Urothelium cell line (cell line): ENCODE data around the gene APOBEC4.
A peak's percentile ranks its signal among the peaks of the same experiment; 100 is the strongest.

Experiments
- DNase-seq: peaks from one replicate; pipeline ENCODE4 v3.0.0; 2011; ENCODE audit warnings: low spot score, mixed read lengths
- FAIRE-seq: peaks from 2 replicates; lab custom pipeline; 2011; peaks lifted over from hg19 to GRCh38; lab: Jason Lieb, UNC

The APOBEC4 gene

DNA sequence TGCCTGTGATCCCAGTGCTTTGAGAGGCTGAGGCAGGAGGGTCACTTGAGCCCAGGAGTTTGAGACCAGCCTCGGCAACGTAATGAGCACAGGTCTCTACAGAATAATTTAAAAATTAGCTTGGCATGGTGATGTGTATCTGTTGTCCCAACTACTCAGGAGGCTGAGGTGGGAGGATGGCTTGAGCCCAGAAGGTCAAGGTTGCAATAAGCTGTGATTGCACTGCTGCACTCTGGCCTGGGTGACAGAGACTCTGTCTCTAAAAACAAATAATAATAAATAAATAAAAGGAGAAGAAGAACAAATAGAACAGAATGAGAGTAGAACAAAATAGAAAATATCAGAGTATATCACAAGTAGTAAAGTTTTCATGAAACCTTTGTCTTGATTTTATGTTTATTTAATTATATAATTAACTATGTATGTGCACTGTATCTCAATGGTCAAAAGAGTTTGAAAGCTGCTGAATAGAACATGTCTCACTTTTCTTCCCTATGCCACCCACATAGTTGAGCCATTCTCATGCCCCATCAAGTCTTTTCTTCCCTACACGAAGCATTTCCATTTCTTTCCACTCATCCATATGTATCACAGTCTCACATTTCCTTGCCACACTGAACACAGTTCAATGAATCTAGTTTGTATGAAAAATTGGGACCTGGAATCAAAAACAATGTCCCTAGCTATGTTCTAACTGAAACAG lies 22.9 kb upstream of the APOBEC4 start:
- no peak for FAIRE-seq
- DNase-seq: no peak

DNA sequence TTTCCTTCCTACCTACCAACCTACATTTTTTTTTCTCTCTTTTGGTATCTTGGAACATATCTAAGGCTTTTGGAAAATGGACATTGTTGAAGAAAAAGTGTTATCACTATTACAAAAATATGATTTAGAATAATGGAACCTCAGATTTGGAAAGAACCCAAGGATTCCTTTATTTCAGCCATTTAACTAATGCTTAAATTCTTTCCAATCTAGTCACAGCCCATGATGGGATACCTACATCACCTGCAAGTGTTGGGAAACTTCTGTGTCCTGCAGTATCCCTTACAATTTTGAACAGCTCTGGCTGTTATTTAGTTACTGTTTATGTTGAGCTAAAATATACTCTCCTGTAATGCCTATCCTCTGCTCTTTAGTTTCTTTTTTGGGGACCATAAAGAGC lies 22.3 kb upstream of the APOBEC4 start:
- FAIRE-seq: no peak
- no peak for DNase-seq

DNA sequence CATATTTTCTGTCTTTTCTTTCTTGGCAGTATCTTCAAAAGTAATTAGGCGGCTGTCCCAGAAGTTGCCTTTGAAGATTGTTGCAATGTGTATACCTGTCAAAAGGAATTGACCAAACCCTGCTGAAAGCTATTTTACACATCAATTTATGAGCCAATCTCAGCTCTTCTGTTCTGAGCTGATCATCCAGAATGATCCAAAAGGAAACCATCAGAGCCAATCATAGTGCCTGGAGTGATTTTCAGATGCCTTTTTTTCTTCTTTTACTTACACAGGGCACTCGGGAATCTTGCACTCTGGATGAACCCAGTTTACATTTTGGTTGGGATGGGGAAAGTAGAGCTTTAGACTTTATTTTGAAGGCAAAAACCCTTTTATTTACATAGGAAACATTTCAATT lies 21.8 kb upstream of the APOBEC4 start:
- FAIRE-seq (no peak), DNase-seq (no peak)

DNA sequence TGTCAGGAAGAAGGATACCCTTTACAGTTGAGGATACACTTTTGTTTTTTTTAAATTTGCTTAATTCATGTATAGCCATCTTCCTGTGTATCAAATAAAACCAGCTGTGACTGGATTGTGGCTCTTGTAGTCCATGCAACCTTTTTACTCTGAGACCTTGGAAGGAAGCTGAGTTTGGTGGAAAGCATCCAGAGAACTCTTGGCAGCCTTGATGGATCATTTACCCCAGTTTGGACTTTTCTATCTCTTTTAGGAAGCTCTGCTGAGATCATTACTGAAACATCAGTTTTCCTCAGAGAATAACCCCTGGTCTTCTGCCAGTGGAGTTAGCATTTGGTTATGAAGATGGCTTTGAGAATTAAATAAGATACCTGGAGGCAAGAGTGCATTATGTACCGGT lies 21.2 kb upstream of the APOBEC4 start:
- FAIRE-seq (no peak), DNase-seq (no peak)

DNA sequence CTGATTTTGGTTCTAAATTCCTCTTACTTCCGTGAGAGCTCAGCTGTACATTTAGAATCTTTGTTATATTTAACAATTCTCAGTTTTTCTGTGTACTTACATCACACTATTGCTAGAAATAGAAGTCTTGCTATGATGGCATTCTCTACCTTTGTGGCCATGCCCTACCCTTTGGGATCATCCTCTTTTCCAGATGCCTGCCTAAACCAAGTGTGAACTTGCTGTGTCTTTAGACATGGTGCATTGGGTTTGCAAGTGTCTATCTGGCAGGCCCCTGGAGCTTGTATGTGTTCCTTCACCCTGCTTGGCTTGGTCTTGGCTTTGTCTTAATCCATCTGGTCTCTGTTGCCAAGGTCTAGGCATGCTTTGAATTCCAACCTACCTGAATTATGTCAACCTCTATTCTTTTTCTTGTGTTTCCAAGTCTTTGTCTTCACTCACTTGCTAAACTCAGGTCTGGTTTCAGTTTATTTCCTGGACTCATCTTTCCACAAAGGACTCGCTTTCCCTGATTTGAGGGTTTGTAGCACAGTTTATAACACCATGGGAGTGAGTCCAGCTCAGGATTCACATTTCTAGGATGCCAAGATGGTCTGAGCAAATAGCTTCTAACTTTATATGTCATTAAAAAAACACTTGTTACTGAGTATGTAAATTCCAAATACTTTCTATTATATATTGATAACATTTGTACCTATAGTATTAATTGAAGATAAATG lies 20.6 kb upstream of the APOBEC4 start:
- FAIRE-seq (no peak), DNase-seq (no peak)

DNA sequence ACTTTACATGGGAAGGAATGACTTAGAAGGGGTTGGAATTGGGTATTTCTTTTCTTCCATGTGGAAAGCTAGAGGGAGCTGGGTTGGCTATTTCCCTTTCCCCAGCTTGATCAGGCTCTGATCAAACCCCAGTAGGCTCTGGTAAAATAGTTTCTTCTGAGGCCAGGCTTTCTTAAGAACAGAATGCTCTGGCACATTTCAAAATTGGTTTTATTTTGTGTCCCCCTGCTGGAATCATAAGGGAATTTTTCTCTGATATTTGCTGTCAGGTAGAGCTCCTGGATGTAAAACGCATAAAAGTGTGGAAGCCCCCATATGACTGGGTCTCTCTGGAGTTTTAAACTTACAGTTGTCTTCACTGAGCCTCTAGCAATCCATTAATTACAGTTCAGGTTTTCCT lies 17.1 kb upstream of the APOBEC4 start:
- FAIRE-seq (no peak), DNase-seq (no peak)

DNA sequence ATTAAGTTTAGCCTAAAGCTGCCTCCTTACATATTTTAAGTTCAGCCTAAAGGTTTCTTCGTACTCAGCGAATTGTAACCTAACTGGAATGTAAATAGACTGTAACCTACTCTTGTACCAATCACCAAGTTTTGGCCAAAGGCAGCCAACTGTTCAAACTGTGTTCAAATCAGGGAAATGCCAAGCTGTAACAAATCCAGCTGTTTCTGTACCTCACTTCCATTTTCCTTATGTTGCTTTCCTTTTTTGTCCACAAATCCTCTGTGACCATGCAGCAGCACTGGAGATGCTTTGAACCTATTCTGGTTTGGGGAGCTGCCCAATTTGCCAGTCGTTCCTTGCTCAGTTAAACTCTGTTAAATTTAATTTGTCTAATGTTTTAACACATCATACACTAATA lies 3.2 kb upstream of the APOBEC4 start:
- no peak for DNase-seq
- no peak for FAIRE-seq

DNA sequence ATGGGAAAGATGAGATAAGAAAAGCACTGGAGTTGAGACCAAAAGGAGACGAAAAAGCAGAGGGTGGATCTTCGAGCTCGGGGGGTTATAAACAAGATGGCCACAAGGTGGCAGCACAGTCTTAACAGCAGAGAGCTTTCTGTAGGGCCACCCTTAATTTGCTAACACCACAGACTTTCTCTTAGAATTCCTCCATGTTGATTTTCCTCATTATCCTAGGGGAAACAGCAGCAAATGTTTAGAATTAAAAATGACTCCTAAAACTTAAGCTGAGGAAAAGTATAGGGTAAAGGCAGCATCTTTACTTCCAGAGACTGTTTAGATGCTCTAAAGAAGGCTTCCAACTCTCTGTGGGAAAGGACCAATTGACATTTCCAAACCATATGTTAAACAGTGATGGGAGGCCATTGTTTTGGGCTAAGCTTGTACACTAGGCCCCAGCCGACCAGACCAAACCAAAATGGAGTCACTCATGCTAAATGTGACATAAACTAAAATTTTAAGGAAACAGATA lies 2.5 kb upstream of the APOBEC4 start:
- FAIRE-seq (no peak), DNase-seq (peak; percentile 71)

DNA sequence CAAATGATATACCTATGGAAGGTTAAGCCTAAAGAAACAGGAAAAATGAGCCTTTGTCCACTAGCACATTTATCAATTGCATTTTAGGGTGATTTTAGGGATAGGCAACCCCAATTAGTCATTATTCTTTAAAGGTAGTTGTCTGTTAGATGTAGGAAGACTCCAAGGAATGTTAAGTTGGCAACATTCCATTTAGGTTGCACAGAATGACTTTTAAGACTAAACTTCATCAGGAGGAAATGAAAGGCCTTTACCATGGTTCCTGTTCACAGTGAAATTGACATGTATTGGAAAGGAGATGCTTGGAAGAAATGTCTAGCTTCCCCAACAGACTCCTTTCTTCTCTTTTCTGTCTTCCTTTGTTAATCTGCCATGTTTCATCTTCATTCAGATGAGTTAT lies 1.6 kb upstream of the APOBEC4 start:
- DNase-seq (no peak), FAIRE-seq (no peak)

DNA sequence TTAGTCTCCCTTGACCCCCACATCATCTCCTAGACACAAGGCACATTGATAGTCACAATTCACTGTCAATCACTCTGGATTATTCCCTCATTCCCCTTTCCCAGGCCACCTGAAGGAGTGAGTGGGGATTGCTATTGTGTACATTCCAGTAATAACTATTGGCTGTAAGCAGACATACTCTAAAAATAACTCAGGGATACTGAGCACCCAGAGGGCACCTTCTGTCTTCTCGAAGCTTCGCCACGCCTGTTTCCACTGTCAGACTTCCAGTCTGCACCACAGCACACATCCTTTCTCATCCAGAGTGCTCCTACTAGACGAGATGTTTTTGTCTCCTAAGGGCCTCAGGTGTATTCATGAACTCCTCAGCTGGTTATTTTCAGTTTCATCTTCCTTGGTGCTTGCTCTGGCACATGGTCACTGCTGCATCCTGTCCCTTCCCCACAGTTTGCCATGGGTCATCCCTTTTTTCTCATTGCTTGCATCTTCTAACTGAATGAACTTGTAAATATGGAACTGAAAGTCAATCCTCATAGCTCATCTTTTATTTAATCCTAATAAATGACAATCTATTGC lies 848 bp upstream of the APOBEC4 start:
- DNase-seq: no peak
- no peak for FAIRE-seq

DNA sequence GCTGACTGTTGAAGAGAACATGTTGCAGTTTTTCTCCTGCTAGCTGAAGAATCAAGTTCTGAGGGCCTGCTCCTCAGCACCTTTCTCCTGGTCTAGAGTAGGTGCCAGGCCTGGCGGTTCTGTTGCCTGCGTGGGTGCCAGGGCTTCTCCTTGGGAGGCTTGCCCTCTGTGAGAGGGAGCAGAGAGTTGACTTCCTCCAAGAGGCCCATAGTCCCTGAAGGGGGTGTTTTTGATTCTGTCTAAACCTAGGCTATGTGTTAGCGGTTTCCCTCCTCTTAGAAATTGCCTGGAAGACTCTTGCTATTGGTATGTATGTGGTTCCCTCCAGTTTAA lies 312 bp upstream of the APOBEC4 start:
- DNase-seq: no peak
- FAIRE-seq: no peak

DNA sequence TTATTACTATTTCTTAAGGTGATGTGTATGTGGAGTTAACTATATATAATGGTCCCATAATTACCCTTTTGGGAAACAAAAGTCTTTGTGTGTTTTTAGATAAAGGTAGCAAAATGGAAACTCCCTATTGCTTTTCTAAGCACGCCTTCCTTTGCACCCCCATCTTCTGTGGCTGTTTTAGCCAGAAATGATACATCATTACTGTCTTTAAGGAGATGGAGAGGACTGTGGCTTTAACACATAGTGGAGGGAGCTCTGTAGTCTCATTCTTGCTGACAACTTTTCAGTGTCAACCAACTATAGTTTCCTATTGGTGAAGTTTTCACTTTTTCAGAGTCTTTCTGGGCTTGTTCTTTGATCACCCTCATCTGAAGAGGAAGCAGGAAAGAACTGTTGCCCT lies 1.0 kb downstream of the APOBEC4 start:
- FAIRE-seq (no peak), DNase-seq (no peak)

DNA sequence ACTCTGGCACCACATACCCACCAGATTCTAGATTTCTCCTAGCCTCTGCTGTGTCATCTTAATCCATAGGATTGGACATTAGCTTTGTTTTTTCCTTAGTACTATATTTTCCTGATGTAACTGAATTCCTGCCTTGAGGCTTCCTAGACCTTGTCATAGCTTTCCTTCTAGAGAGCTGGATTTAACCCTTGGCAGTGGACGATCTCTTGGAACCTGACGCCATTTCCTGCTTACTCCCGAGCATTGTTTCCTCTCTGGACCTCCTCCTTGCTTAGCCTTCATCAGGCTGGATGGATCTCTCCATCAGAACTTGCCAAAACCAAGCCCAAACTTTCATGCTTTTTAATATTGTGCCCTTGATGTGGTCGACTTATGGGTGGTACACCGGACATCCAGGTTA lies 1.5 kb downstream of the APOBEC4 start:
- no peak for FAIRE-seq
- DNase-seq: no peak

DNA sequence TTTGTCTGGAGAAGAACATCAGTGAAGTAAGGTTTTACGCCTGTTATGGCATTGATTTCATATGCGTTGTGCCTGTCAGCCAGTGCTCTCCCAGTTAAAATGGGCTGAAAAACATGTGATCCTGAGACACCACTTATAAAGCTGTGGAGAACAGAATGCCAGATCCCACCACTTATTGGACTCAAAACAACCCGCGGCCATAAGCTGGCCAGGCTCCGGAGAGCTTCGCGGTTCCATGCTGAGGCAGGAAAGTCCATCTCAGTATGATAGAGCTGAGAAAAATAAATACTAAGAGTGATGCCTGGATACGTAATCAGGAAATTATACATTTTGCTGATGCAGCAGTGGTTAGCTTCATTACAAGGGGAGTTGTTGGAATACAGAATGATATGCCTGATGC lies 5.1 kb downstream of the APOBEC4 start:
- DNase-seq (no peak), FAIRE-seq (no peak)

DNA sequence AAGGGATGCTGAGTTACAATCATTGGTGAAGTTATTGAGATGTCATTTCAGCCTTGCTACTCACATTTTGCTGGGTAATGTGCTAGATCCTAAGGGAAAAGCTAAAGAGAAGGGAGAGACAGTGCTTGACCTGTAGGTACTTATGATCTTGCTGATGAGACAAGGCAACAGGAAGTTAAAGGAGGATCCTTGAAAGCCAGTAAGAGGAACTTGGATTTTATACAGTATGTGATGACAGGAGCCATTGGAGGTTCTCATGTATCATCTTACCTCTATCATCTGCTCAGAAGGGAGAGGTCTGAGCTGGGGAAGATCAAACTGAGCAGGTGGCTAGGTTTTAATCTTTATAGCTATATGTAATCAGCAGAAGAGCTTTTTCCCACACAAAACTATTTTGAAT lies 6.3 kb downstream of the APOBEC4 start:
- FAIRE-seq (no peak), DNase-seq (no peak)

DNA sequence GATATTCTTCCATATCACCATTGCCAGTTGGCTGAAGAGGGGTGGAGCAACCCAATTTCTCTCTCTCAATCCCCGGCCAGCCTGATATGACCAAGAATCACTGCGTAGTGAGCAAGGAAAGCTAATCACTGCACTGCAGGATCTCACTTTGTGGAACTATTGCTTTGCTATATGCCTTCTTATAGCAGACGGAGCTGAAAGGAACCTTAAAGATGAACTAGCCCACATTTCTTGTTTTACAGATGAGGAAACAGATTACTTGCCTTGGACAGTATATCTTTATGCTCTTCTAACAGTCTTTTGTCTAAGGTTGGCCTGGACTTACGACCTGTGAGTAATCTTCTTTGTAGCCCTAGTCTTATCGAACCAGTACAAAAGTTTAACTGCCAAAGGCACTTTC lies 7.6 kb downstream of the APOBEC4 start:
- DNase-seq: no peak
- no peak for FAIRE-seq

DNA sequence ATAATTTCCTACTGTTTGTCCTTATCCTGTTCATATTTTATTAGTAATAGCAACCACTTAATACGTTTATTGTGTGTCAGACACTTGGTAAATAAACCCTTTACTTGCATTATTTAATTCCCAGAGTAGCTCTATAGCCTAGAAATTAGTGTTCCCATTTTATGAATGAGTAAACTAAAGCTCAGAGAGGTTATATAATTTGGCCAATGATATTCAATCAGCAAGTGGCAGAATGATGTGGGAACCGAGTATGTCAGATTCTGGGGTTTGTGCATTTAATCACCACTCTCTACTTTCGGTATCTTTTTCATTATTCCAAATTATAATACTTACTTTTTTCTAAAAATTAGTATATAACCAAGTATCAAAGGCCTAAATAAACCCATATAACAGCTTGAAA lies 10.9 kb downstream of the APOBEC4 start:
- no peak for FAIRE-seq

DNA sequence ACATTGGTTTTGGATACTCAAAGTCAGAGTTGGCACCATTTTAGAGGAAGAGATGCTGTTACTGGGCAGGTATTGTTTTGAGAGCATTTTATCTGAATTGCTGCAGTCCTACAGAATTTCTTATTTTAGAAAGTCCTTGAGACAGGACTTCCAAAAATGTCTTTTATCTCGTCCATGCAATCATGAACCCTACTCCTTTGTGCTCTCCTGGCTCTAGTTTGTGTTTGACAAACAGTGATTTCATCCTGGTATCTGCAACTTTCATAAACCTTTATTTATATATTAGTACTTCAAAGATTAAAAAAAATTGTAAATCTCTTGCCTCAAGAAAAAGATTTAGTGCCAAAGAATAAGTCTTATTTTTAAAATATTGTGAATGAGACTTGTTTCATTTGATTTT lies 12.9 kb downstream of the APOBEC4 start:
- DNase-seq: no peak

More for the DNA sequence above, 10.9 kb downstream of the APOBEC4 start:
- no peak for DNase-seq

DNA sequence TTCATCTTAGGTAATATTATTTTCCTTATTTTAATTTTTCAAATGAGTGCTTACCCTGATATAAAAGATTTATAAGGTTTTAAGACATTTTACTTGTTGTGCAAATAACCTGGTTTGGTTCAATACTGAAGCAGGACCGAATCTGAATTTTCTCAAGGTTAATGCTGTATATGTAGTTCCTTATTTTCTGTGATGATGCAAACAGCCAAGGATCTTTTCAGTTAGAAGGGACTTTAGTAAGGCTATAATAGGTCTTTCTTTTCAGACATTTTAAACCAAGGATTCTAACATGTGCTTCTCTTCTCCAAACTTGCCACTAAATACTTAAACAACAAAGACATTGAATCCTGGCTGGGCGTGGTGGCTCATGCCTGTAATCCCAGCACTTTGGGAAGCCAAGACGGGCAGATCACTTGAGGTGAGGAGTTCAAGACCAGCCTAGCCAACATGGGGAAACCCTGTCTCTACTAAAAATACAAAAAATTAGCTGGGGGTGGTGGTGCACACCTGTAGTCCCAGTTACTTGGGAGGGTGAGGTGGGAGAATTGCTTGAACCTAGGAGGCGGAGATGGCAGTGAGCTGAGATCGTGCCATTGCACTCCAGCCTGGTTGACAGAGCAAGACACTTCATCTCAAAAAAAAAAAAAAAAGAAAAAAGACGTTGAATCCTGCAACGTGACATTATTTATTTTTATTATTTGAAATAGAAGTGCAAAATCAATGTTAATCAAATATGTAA lies 14.3 kb downstream of the APOBEC4 start:
- no peak for FAIRE-seq

More for the DNA sequence above, 12.9 kb downstream of the APOBEC4 start:
- no peak for FAIRE-seq

DNA sequence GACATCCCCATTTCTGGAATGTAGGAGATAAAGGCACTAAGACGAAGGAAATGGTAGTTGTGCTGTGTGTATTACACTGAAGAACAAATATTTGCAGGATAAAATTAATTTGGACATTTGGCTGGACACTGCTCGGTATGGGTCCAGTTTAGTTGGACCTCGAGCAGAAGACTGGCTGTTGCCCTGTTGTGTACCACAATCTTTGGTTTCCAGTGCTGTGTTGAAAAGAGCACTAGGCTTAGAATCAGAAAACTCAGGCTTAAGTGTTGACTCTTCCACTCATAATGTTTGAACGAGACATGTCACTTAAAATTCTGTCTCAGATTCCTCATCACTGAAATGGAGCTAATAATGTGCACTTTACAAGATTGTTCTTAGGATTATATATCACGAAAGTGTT lies 16.3 kb downstream of the APOBEC4 start:
- no peak for FAIRE-seq
- no peak for DNase-seq

More for the DNA sequence above, 14.3 kb downstream of the APOBEC4 start:
- no peak for DNase-seq

DNA sequence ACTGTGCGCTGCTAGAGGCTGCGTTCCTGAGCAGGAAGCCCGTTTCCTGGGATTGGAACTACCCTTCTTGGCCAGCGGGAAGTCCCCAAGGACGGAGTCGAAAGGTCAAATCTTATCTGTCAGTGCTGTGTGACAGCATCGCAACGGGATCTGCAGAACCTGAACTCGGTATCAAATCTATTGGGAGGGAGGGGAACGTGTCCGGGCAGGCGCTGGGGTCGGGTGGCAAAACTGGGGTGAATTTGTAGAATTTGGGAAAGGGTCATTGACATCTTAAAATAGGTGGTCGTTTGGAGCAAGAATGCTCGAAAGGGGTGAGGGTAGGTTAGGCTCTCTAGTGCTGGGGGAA lies 16.8 kb downstream of the APOBEC4 start:
- no peak for DNase-seq
- FAIRE-seq: no peak
